ENCODE measurements around the gene LAMA3. TPM values are rescaled to one million over a fixed set of nuclear protein-coding genes. Genes with fewer than 3 reads are reported as not detected.

Gene LAMA3
- total RNA-seq, 1 experiment from 2014 or later, result 207 TPM

DNA sequence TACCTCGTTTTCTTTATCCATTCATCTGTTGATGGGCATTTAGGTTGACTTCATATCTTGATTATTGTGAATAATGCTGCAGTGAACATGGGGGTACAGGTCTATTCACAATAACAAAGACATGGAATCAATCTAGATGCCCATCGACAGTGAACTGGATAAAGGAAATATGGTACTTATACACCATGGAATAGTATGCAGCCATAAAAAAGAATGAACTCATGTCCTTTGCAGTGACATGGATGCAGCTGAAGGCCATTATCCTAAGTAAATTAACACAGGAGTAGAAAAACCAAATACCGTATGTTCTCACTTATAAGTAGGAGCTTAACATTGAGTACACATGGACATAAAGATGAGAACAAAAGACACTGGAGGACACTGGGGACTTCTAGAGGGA is 111.6 kb downstream of the LAMA3 start:
- Mint-ChIP-seq H3K4me1 (ENCODE audit: low read depth, unreplicated experiment) (no peaks in the 10 kb centered on the region), H3K9me3 (ENCODE audit: low read depth, unreplicated experiment) (no peaks in the 10 kb centered on the region), H3K27ac (ENCODE audit: unreplicated experiment) (no peak overlapping the region), H3K4me3 (ENCODE audit: low read depth, unreplicated experiment) (no peak overlapping the region), H3K27me3 (ENCODE audit: unreplicated experiment) (no peaks in the 10 kb centered on the region), H3K36me3 (ENCODE audit: insufficient read depth, unreplicated experiment) (no peaks in the 10 kb centered on the region)
- CTCF ChIA-PET, result no interaction called here
- TF ChIP-seq, protein P1, sequence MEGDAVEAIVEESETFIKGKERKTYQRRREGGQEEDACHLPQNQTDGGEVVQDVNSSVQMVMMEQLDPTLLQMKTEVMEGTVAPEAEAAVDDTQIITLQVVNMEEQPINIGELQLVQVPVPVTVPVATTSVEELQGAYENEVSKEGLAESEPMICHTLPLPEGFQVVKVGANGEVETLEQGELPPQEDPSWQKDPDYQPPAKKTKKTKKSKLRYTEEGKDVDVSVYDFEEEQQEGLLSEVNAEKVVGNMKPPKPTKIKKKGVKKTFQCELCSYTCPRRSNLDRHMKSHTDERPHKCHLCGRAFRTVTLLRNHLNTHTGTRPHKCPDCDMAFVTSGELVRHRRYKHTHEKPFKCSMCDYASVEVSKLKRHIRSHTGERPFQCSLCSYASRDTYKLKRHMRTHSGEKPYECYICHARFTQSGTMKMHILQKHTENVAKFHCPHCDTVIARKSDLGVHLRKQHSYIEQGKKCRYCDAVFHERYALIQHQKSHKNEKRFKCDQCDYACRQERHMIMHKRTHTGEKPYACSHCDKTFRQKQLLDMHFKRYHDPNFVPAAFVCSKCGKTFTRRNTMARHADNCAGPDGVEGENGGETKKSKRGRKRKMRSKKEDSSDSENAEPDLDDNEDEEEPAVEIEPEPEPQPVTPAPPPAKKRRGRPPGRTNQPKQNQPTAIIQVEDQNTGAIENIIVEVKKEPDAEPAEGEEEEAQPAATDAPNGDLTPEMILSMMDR (IDR thresholded peaks at IDR 0.05; ENCODE audit: unreplicated experiment), result no peak
- BruUV-seq (replicated peaks), result no TSS peak
- intact Hi-C loops (cut with micrococcal nuclease; ENCODE audit: unreplicated experiment), result no loop called here
- DNase-seq, result no peak

DNA sequence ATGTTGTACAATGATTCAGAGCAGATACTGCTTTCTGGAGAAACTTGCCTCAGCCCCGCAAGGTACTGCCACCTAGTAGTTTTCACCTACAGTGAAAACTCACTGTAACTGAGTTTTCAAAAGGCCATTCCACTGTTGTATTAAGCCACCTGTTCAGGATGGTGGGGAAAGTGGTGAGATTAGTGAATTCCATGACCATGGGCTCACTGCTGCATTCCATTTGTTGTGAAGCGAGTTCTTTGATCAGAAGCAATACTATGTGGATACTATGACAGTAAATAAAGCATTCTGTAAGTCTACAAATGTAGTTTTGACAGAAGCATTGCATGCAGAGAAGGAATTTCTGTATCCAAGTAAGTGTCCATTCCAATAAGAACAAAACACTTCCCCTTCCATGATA is 113.6 kb downstream of the LAMA3 start:
- no TSS peak for BruUV-seq (replicated peaks)
- Mint-ChIP-seq H3K4me1 (ENCODE audit: low read depth, unreplicated experiment) (no peaks in the 10 kb centered on the region), H3K4me3 (ENCODE audit: low read depth, unreplicated experiment) (no peak overlapping the region), H3K9me3 (ENCODE audit: low read depth, unreplicated experiment) (no peaks in the 10 kb centered on the region), H3K27ac (ENCODE audit: unreplicated experiment) (no peak overlapping the region), H3K36me3 (ENCODE audit: insufficient read depth, unreplicated experiment) (no peaks in the 10 kb centered on the region), H3K27me3 (ENCODE audit: unreplicated experiment) (no peaks in the 10 kb centered on the region)
- no peak for DNase-seq
- CTCF ChIA-PET, result no interaction called here
- intact Hi-C loops (cut with micrococcal nuclease; ENCODE audit: unreplicated experiment), result no loop called here
- TF ChIP-seq, protein P1 (IDR thresholded peaks at IDR 0.05; ENCODE audit: unreplicated experiment), result no peak

DNA sequence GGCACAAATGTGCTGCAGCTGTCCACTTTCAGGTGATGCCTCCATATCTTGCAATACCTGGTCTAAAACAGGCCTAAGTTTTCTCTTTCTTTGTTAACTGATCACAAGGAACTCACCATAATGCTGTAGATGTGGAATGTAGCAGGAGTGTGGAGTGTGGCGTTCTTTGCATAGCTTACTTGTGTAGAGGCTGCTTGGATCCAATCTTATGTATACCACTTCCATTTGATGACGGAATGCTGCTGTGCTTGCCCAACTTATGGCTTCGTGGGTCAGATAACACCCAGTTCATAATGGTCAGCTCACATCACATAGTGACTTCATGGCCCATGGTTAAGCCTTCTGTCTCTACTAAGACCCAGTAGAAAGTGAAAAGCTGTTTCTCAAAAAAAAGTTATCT is 114.5 kb downstream of the LAMA3 start:
- BruUV-seq (replicated peaks), result no TSS peak
- no peak overlapping the region for H3K27ac Mint-ChIP-seq (ENCODE audit: unreplicated experiment)
- CTCF ChIA-PET, result no interaction called here

DNA sequence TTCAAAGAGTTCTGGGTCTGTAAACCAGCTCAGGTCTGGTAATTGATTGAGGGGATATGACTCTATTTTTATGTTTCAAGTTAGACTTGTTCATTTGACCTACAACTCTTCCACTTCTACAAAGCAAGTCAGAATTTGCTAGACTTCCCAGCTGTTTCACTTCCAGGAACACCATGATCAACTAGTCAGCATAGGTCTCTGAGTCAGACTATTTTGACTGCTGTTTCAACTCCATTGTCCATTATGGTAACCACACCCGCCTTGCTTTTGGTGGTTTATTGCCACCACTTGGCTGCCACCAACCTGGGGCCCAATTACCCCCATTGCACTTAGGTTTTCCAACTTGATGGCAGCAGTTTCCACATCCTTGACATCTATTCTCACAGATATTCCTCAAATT is 116.6 kb downstream of the LAMA3 start:
- Mint-ChIP-seq H3K36me3 (ENCODE audit: insufficient read depth, unreplicated experiment) (no peaks in the 10 kb centered on the region), H3K27me3 (ENCODE audit: unreplicated experiment) (no peaks in the 10 kb centered on the region), H3K27ac (ENCODE audit: unreplicated experiment) (no peak overlapping the region), H3K4me1 (ENCODE audit: low read depth, unreplicated experiment) (no peaks in the 10 kb centered on the region), H3K9me3 (ENCODE audit: low read depth, unreplicated experiment) (no peaks in the 10 kb centered on the region), H3K4me3 (ENCODE audit: low read depth, unreplicated experiment) (no peak overlapping the region)
- BruUV-seq (replicated peaks), result no TSS peak
- no peak for DNase-seq
- CTCF ChIA-PET, result no interaction called here
- TF ChIP-seq, protein P1 (IDR thresholded peaks at IDR 0.05; ENCODE audit: unreplicated experiment), result no peak
- intact Hi-C loops (cut with micrococcal nuclease; ENCODE audit: unreplicated experiment), result no loop called here

More for the DNA sequence above, 114.5 kb downstream of the LAMA3 start:
- TF ChIP-seq, protein P1 (IDR thresholded peaks at IDR 0.05; ENCODE audit: unreplicated experiment), result no peak
- intact Hi-C loops (cut with micrococcal nuclease; ENCODE audit: unreplicated experiment), result no loop called here
- Mint-ChIP-seq H3K9me3 (ENCODE audit: low read depth, unreplicated experiment) (no peaks in the 10 kb centered on the region), H3K4me1 (ENCODE audit: low read depth, unreplicated experiment) (no peaks in the 10 kb centered on the region), H3K4me3 (ENCODE audit: low read depth, unreplicated experiment) (no peak overlapping the region), H3K36me3 (ENCODE audit: insufficient read depth, unreplicated experiment) (no peaks in the 10 kb centered on the region), H3K27me3 (ENCODE audit: unreplicated experiment) (no peaks in the 10 kb centered on the region)
- no peak for DNase-seq

DNA sequence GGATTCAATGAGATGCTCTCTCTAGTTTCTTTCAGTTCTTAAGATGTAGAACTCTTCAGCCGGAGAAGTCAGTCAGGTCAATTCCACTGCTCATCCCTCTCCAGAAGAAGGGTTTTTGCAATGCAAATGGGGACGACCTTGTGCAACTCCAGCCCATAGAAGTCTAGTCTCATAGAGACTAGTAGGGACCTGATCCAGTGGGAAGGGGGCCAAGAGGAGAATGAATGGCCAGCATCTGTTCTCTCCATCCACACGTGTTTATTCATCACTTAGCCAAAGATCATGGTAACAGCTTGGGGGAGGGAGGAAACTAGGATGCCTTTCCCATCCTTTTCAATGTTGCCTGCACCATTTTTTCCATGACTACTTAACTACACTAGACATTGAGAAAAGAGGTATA is 120.2 kb downstream of the LAMA3 start:
- H3K4me3 Mint-ChIP-seq (ENCODE audit: low read depth, unreplicated experiment), result no peak overlapping the region
- H3K4me1 Mint-ChIP-seq (ENCODE audit: low read depth, unreplicated experiment), result no peaks in the 10 kb centered on the region
- no TSS peak for BruUV-seq (replicated peaks)

More for the DNA sequence above, 120.2 kb downstream of the LAMA3 start:
- no peak overlapping the region for H3K27ac Mint-ChIP-seq (ENCODE audit: unreplicated experiment)
- CTCF ChIA-PET, result no interaction called here
- TF ChIP-seq, protein P1 (IDR thresholded peaks at IDR 0.05; ENCODE audit: unreplicated experiment), result no peak
- no peak for DNase-seq
- H3K36me3 Mint-ChIP-seq (ENCODE audit: insufficient read depth, unreplicated experiment), result peaks cover 4% of the 10 kb centered on the region
- intact Hi-C loops (cut with micrococcal nuclease; ENCODE audit: unreplicated experiment), result no loop called here
- H3K27me3 Mint-ChIP-seq (ENCODE audit: unreplicated experiment), result no peaks in the 10 kb centered on the region
- no peaks in the 10 kb centered on the region for H3K9me3 Mint-ChIP-seq (ENCODE audit: low read depth, unreplicated experiment)
